Neural cell (in vitro differentiated cells): ENCODE measurements around the gene TXLNB. TPM values are rescaled to one million over a fixed set of nuclear protein-coding genes. Genes with fewer than 3 reads are reported as not detected.

Source experiments
- H2AFZ ChIP-seq: fragments of 200-600, 300-800 bp; sonication (generic), shearing (Covaris generic); 2 replicates; pipeline ENCODE4 v1.6.0; 2014; ENCODE audit warnings: low read depth, mild to moderate bottlenecking, antibody characterized with exemption, low read length, moderate library complexity
- H3F3A ChIP-seq: fragments of 200-600 bp; shearing (Covaris generic); 2 replicates; pipeline ENCODE4 v1.6.1; 2016; ENCODE audit warnings: mild to moderate bottlenecking, moderate library complexity, mixed read lengths, antibody characterized with exemption, low read length; ENCODE audit not compliant: insufficient read depth, poor library complexity, severe bottlenecking
- H3K27ac ChIP-seq: fragments of 200-600, 300-800 bp; sonication (generic), shearing (Covaris generic); 2 replicates; pipeline ENCODE4 v1.5.1; 2014; ENCODE audit warnings: mild to moderate bottlenecking, low read length, moderate library complexity
- H3K27me3 ChIP-seq: fragments of 300-800, 200-600 bp; sonication (generic), shearing (Covaris generic); 2 replicates; pipeline ENCODE4 v1.6.0; 2014; ENCODE audit warnings: mild to moderate bottlenecking, low read depth, low read length, moderate library complexity; ENCODE audit not compliant: insufficient read depth
- H3K36me3 ChIP-seq: fragments of 300-800, 200-600 bp; sonication (generic), shearing (Covaris generic); 2 replicates; pipeline ENCODE4 v1.5.1; 2014; ENCODE audit warnings: mild to moderate bottlenecking, antibody characterized with exemption, low read length, moderate library complexity; ENCODE audit not compliant: insufficient read depth
- H3K4me2 ChIP-seq: fragments of 300-800, 200-600 bp; sonication (generic), shearing (Covaris generic); 2 replicates; pipeline ENCODE4 v1.6.0; 2014; ENCODE audit warnings: mild to moderate bottlenecking, low read length
- H3K4me3 ChIP-seq: fragments of 300-800, 200-600 bp; sonication (generic), shearing (Covaris generic); 2 replicates; pipeline ENCODE4 v1.5.1; 2014; ENCODE audit warnings: mild to moderate bottlenecking, low read length, moderate library complexity
- H3K79me2 ChIP-seq: fragments of 200-600 bp; shearing (Covaris generic); replicated peaks from 2 replicates; pipeline ENCODE4 v1.6.0; 2014; ENCODE audit warnings: mild to moderate bottlenecking, low read length, moderate library complexity; ENCODE audit not compliant: insufficient read depth
- H3K9ac ChIP-seq: fragments of 300-800, 200-600 bp; sonication (generic), shearing (Covaris generic); 2 replicates; pipeline ENCODE4 v1.6.1; 2016; ENCODE audit warnings: mild to moderate bottlenecking, low read length, mixed read lengths
- H3K9me2 ChIP-seq: fragments of 200-600 bp; shearing (Covaris generic); 2 replicates; pipeline ENCODE4 v1.6.1; 2016; ENCODE audit warnings: mild to moderate bottlenecking, low read length, mixed read lengths; ENCODE audit not compliant: insufficient read depth
- H3K9me3 ChIP-seq: fragments of 200-600, 300-800 bp; sonication (generic), shearing (Covaris generic); 2 replicates; pipeline ENCODE4 v1.6.1; 2016; ENCODE audit warnings: mild to moderate bottlenecking, mixed run types, low read length, moderate library complexity, mixed read lengths
- H4K20me1 ChIP-seq: fragments of 200-600 bp; shearing (Covaris generic); 2 replicates; pipeline ENCODE4 v1.6.1; 2016; ENCODE audit warnings: mild to moderate bottlenecking, mixed run types; ENCODE audit not compliant: insufficient read depth
- EZH2 ChIP-seq: fragments of 200-600, 300-800 bp; shearing (Covaris generic), sonication (generic); IDR thresholded peaks from 2 replicates; pipeline ENCODE4 v1.6.1; 2014; ENCODE audit warnings: antibody characterized with exemption, low read length, borderline replicate concordance, mild to moderate bottlenecking; ENCODE audit not compliant: insufficient read depth, poor library complexity, severe bottlenecking
- MXI1 ChIP-seq: fragments of 450-650 bp; conservative IDR thresholded peaks from 2 replicates; pipeline ENCODE4 v1.6.1; 2014; ENCODE audit warnings: antibody characterized with exemption, mild to moderate bottlenecking; ENCODE audit not compliant: poor library complexity, severe bottlenecking
- POLR2AphosphoS5 ChIP-seq: IDR thresholded peaks from 2 replicates; pipeline ENCODE4 v1.6.1; 2012
- RAD21 ChIP-seq: fragments of 450-650 bp; conservative IDR thresholded peaks from 2 replicates; pipeline ENCODE4 v1.6.1; 2014; ENCODE audit warnings: antibody characterized with exemption, mild to moderate bottlenecking, moderate library complexity
- TAF1 ChIP-seq: IDR thresholded peaks from 2 replicates; pipeline ENCODE4 v1.6.1; 2012; ENCODE audit warnings: low read depth
- polyA plus RNA-seq: library from polyadenylated mRNA; depleted of rRNA; stranded (reverse); fragments of >200 nt; gene quantifications from 2 replicates; pipeline ENCODE4 v1.2.3, GENCODE V29; 2014
- TF ChIP-seq, protein P1 (sequence below): IDR thresholded peaks from 2 replicates; pipeline ENCODE4 v1.6.1; 2012; ENCODE audit warnings: borderline replicate concordance
- TF ChIP-seq, protein P2 (sequence below): fragments of 450-650 bp; IDR thresholded peaks from 2 replicates; pipeline ENCODE4 v1.5.1; 2014; ENCODE audit warnings: antibody characterized with exemption, mild to moderate bottlenecking, moderate library complexity; ENCODE audit not compliant: poor library complexity, severe bottlenecking

TXLNB gene
- polyA plus RNA-seq, 1 donor from 2014 or later, result not detected

DNA sequence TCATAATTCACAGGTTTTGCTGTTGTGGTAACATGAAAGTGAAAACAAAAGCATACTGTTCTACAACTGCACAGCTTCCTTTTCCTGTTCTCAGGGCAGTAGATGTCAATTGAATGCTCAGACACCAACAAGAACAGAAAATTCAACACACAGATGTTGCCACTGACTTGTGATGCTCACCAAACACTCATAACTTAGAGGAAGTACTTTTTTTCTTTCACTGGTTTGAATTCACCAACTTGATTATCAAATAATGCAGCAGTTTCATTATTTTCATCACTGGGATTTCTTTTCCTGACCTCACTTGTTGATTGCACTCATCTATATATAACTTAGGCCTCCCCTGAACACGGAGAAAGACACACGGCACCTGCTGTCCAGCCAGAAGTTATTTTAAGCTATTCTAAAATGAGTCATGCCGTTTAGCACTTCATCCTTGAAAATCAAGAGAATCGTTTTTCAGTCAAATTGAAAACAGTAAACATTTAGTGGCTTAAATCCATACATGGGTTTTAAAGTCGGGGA is 949 bp downstream of the TXLNB start:
- H3K27ac ChIP-seq, result no peak overlapping the region
- no peak overlapping the region for H3K4me2 ChIP-seq
- no peak for TF ChIP-seq TAF1
- TF ChIP-seq, protein P1, sequence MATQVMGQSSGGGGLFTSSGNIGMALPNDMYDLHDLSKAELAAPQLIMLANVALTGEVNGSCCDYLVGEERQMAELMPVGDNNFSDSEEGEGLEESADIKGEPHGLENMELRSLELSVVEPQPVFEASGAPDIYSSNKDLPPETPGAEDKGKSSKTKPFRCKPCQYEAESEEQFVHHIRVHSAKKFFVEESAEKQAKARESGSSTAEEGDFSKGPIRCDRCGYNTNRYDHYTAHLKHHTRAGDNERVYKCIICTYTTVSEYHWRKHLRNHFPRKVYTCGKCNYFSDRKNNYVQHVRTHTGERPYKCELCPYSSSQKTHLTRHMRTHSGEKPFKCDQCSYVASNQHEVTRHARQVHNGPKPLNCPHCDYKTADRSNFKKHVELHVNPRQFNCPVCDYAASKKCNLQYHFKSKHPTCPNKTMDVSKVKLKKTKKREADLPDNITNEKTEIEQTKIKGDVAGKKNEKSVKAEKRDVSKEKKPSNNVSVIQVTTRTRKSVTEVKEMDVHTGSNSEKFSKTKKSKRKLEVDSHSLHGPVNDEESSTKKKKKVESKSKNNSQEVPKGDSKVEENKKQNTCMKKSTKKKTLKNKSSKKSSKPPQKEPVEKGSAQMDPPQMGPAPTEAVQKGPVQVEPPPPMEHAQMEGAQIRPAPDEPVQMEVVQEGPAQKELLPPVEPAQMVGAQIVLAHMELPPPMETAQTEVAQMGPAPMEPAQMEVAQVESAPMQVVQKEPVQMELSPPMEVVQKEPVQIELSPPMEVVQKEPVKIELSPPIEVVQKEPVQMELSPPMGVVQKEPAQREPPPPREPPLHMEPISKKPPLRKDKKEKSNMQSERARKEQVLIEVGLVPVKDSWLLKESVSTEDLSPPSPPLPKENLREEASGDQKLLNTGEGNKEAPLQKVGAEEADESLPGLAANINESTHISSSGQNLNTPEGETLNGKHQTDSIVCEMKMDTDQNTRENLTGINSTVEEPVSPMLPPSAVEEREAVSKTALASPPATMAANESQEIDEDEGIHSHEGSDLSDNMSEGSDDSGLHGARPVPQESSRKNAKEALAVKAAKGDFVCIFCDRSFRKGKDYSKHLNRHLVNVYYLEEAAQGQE, result no peak
- TF ChIP-seq POLR2AphosphoS5, result no peak
- TF ChIP-seq, protein P2, sequence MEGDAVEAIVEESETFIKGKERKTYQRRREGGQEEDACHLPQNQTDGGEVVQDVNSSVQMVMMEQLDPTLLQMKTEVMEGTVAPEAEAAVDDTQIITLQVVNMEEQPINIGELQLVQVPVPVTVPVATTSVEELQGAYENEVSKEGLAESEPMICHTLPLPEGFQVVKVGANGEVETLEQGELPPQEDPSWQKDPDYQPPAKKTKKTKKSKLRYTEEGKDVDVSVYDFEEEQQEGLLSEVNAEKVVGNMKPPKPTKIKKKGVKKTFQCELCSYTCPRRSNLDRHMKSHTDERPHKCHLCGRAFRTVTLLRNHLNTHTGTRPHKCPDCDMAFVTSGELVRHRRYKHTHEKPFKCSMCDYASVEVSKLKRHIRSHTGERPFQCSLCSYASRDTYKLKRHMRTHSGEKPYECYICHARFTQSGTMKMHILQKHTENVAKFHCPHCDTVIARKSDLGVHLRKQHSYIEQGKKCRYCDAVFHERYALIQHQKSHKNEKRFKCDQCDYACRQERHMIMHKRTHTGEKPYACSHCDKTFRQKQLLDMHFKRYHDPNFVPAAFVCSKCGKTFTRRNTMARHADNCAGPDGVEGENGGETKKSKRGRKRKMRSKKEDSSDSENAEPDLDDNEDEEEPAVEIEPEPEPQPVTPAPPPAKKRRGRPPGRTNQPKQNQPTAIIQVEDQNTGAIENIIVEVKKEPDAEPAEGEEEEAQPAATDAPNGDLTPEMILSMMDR, result no peak
- no peak for TF ChIP-seq EZH2

DNA sequence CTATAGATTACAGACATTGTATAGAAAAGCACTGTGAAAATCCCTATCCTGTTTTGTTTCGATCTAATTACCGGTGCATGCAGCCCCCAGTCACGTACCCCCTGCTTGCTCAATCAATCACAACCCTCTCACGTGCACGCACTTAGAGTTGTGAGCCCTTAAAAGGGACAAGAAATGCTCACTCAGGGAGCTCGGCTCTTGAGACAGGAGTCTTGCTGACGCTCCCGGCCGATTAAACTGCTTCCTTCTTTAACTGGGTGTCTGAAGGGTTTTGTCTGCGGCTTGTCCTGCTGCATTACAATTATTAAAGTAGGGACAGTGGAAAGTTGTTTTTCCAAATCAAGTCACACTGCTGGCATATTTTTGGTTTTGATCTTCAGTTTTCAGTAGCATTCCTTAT is 2.6 kb downstream of the TXLNB start:
- Histone ChIP-seq H3K4me2 (no peak overlapping the region), H3K27me3 (no peaks in the 10 kb centered on the region), H3K4me3 (no peak overlapping the region), H3K9me3 (no peaks in the 10 kb centered on the region), H3K27ac (no peak overlapping the region), H3F3A (no peaks in the 10 kb centered on the region), H3K9me2 (no peaks in the 10 kb centered on the region), H3K9ac (no peak overlapping the region), H3K79me2 (no peaks in the 10 kb centered on the region), H2AFZ (no peak overlapping the region), H3K36me3 (no peaks in the 10 kb centered on the region), H4K20me1 (no peaks in the 10 kb centered on the region)
- TF ChIP-seq, protein P1, result no peak
- TF ChIP-seq RAD21, result no peak
- no peak for TF ChIP-seq MXI1
- no peak for TF ChIP-seq EZH2

More for the DNA sequence above, 949 bp downstream of the TXLNB start:
- Histone ChIP-seq H3K36me3 (no peaks in the 10 kb centered on the region), H3K9me2 (no peaks in the 10 kb centered on the region), H3K27me3 (no peaks in the 10 kb centered on the region), H3K79me2 (no peaks in the 10 kb centered on the region), H4K20me1 (no peaks in the 10 kb centered on the region), H3K4me3 (no peak overlapping the region), H3K9ac (no peak overlapping the region), H2AFZ (no peak overlapping the region), H3F3A (no peaks in the 10 kb centered on the region), H3K9me3 (no peaks in the 10 kb centered on the region)
